ENCODE results near the gene BLMH. TPM values are rescaled to one million over a fixed set of nuclear protein-coding genes. Genes with fewer than 3 reads are reported as not detected.

The BLMH gene
- total and polyA plus RNA-seq, 10 of the 15 experiments (the other 5 are each of a cell fraction or from before 2014, with no cell fraction given) = 16.1 to 63.9 (median 54.0) TPM

- TF ChIP-seq CTCF (IDR thresholded peaks at IDR 0.05 in 2 of 3, conservative IDR thresholded peaks at IDR 0.05 in 1 of 3; ENCODE audit: control insufficient read depth in 2 of 3, extremely low read depth in 1 of 3, insufficient read depth in 1 of 3, low read depth in 3 of 3, low read length in 3 of 3) (no peak), E4F1 (IDR thresholded peaks at IDR 0.05; ENCODE audit: borderline replicate concordance, partially characterized antibody) (no peak)
These were observed 71.9 kb downstream of the BLMH start (continued) for GRCh38 chr17:30219833-30220232.

GRCh38 chr17:30219315-30219714, 72.4 kb downstream of the BLMH start:
- in situ Hi-C loops (cut with MboI) (no loop called here), intact Hi-C loops (cut with micrococcal nuclease; ENCODE audit: unreplicated experiment) (no loop called here)
- no peak overlapping the region for H3K9ac ChIP-seq (ENCODE audit: control insufficient read depth, insufficient read depth, low read length)
- peaks cover 5% of the 10 kb centered on the region; the same call in 1 of the 2 replicates for H3K4me1 ChIP-seq (ENCODE audit: control insufficient read depth, insufficient read depth, low read length)
- 96% methylated on average over 4 of the region's 4 CpGs for WGBS (ENCODE audit: insufficient coverage, insufficient replicate concordance, low lambda C conversion rate, missing lambda C conversion rate)
- H3K36me3 ChIP-seq (ENCODE audit: control insufficient read depth in 2 of 2, insufficient read depth in 2 of 2, low read length in 1 of 2) = no peaks in the 10 kb centered on the region
- ChIA-PET CTCF (interaction anchor here (1.0 to 1.3 kb wide), 5 partner anchors 16 to 115 kb away, joined by 3 to 4 read pairs (median 4); no protein-coding TSS in a partner anchor), RAD21 (ENCODE audit: unreplicated experiment) (interaction anchor here (0.6 kb wide), 1 partner anchor 29 kb away, joined by 3 read pairs; no protein-coding TSS in a partner anchor), POLR2A (interaction anchor here (0.7 to 1.0 kb wide), 2 partner anchors 15 to 109 kb away, joined by 3 read pairs; no protein-coding TSS in a partner anchor), SMC1A (ENCODE audit: uncharacterized antibody, unreplicated experiment) (interaction anchor here (1.2 kb wide), 1 partner anchor 38 kb away, joined by 3 read pairs; no protein-coding TSS in a partner anchor)
- FAIRE-seq (no peak), DNase-seq (ENCODE audit: low read depth, low spot score) (no peak), ATAC-seq (no peak)
- H4K20me1 ChIP-seq (ENCODE audit: control insufficient read depth, insufficient read depth) = no peaks in the 10 kb centered on the region
- H3K27me3 ChIP-seq (replicated peaks in 1 of 2; ENCODE audit: control insufficient read depth in 2 of 2, insufficient read depth in 2 of 2, low read length in 1 of 2) = no peaks in the 10 kb centered on the region
- no peak overlapping the region for H2AFZ ChIP-seq (ENCODE audit: control insufficient read depth, low read depth, low read length)
- H3K79me2 ChIP-seq (ENCODE audit: control insufficient read depth, insufficient read depth, low read length) = no peaks in the 10 kb centered on the region
- no peak overlapping the region for H3K27ac ChIP-seq (ENCODE audit: control insufficient read depth, insufficient read depth)
- no peaks in the 10 kb centered on the region for H3K9me3 ChIP-seq (replicated peaks; ENCODE audit: control insufficient read depth, insufficient read depth, low read length)
- no peak overlapping the region for H3K4me3 ChIP-seq
- BruUV-seq (replicated peaks) = no TSS peak
- no peak overlapping the region; the same call in 1 of the 2 replicates for H3K4me2 ChIP-seq (ENCODE audit: control insufficient read depth, insufficient read depth)
- TF ChIP-seq NBN (IDR thresholded peaks at IDR 0.05) (no peak), ZSCAN29 (IDR thresholded peaks at IDR 0.05) (no peak), RFX5 (IDR thresholded peaks at IDR 0.05; ENCODE audit: low read depth, low read length) (no peak), ATF3 (IDR thresholded peaks at IDR 0.05; ENCODE audit: borderline replicate concordance, extremely low read depth, low read depth, low read length) (no peak), ESRRA (IDR thresholded peaks at IDR 0.05; ENCODE audit: low read length) (no peak), MYC (IDR thresholded peaks at IDR 0.05; ENCODE audit: insufficient read depth, insufficient read length, insufficient replicate concordance, low read length, severe bottlenecking) (no peak), RUNX3 (IDR thresholded peaks at IDR 0.05; ENCODE audit: low read length) (no peak), STAT1 (conservative IDR thresholded peaks at IDR 0.05) (no peak), SMC3 (IDR thresholded peaks at IDR 0.05; ENCODE audit: borderline replicate concordance, low read length) (no peak), EGR1 (IDR thresholded peaks at IDR 0.05; ENCODE audit: borderline replicate concordance in 1 of 2, low read depth in 2 of 2, low read length in 2 of 2) (no peak), NFYB (IDR thresholded peaks at IDR 0.05; ENCODE audit: insufficient read depth, low read depth, low read length) (no peak), RCOR1 (conservative IDR thresholded peaks at IDR 0.05; ENCODE audit: low read depth, low read length) (no peak), PBX3 (IDR thresholded peaks at IDR 0.05; ENCODE audit: insufficient replicate concordance, low read depth, low read length) (no peak), POU2F2 (IDR thresholded peaks at IDR 0.05; ENCODE audit: borderline replicate concordance, low read depth, low read length) (no peak)

All from GM12878 (cell line).